MCF 10A (cell line): ENCODE measurements around the gene NSD1. TPM values are rescaled to one million over a fixed set of nuclear protein-coding genes. Genes with fewer than 3 reads are reported as not detected.

Experiments
- BruUV-seq: library from RNA; stranded (reverse); fragments of 400-500 nt; replicated peaks from 2 replicates; lab custom pipeline; 2021; lab: Mats Ljungman, UMichigan
- CTCF ChIA-PET: fragments of 300-600 bp; sonication (Branson Sonifier 250); formaldehyde crosslinking; extraction: SDS; loops from one replicate; lab custom pipeline; 2021; ENCODE audit warnings: antibody characterized with exemption, inconsistent platforms; lab: Yijun Ruan, JAX
- POLR2A ChIA-PET: fragments of 300-600, 350-650 bp; sonication (Branson Sonifier 250); formaldehyde crosslinking; extraction: SDS; loops from one replicate; lab custom pipeline; 2020; ENCODE audit warnings: antibody characterized with exemption, inconsistent platforms; lab: Yijun Ruan, JAX
- DNase-seq: peaks from one replicate; pipeline ENCODE4 v3.0.0-alpha.2; 2018; ENCODE audit not compliant: unreplicated experiment
- H3K27ac Mint-ChIP-seq: one replicate; pipeline ENCODE4 v1.8.0; 2022; ENCODE audit warnings: mild to moderate bottlenecking, low read depth, mixed read lengths; ENCODE audit not compliant: unreplicated experiment
- H3K27me3 Mint-ChIP-seq: one replicate; pipeline ENCODE4 v1.8.0; 2022; ENCODE audit warnings: mixed read lengths; ENCODE audit not compliant: insufficient read depth, unreplicated experiment
- H3K36me3 Mint-ChIP-seq: one replicate; pipeline ENCODE4 v1.8.0; 2022; ENCODE audit warnings: mild to moderate bottlenecking, moderate library complexity, mixed read lengths; ENCODE audit not compliant: insufficient read depth, unreplicated experiment
- H3K4me1 Mint-ChIP-seq: one replicate; pipeline ENCODE4 v1.8.0; 2022; ENCODE audit warnings: mixed read lengths; ENCODE audit not compliant: insufficient read depth, unreplicated experiment
- H3K4me3 Mint-ChIP-seq: one replicate; pipeline ENCODE4 v1.8.0; 2022; ENCODE audit warnings: mild to moderate bottlenecking, moderate library complexity, mixed read lengths; ENCODE audit not compliant: unreplicated experiment
- H3K9me3 Mint-ChIP-seq: one replicate; pipeline ENCODE4 v1.8.0; 2022; ENCODE audit warnings: mixed read lengths; ENCODE audit not compliant: unreplicated experiment
- CTCF ChIP-seq: fragments of 200-600 bp; IDR thresholded peaks from one replicate; pipeline ENCODE4 v1.8.0; 2022; ENCODE audit warnings: antibody characterized with exemption, mild to moderate bottlenecking; ENCODE audit not compliant: unreplicated experiment
- intact Hi-C: fragments of 100-400 bp; cut with micrococcal nuclease; formaldehyde crosslinking; loops from 2 replicates; pipeline ENCODE4 v1.14.1; 2022
- total RNA-seq: library from RNA; stranded (reverse); gene quantifications from 2 replicates; pipeline ENCODE4 v1.2.3, GENCODE V29; 2022

Gene NSD1
- total RNA-seq, 1 experiment from 2014 or later: 110 TPM

GRCh38 chr5:177316005-177316404 lies 182.4 kb downstream of the NSD1 start:
- H3K9me3 Mint-ChIP-seq: no peaks in the 10 kb centered on the region
- BruUV-seq: no TSS peak
- peaks cover 11% of the 10 kb centered on the region for H3K4me1 Mint-ChIP-seq
- POLR2A ChIA-PET: interaction anchor here (0.7 to 1.3 kb wide), 6 partner anchors 8 to 139 kb away, joined by 3 to 5 read pairs (median 3); partner anchors contain the start of genes PRELID1 and RAB24
- H3K27ac Mint-ChIP-seq: no peak overlapping the region
- TF ChIP-seq CTCF: no peak
- CTCF ChIA-PET: interaction anchor here (0.6 to 6.5 kb wide), 14 partner anchors 13 to 741 kb away, joined by 3 to 59 read pairs (median 8); partner anchors contain the start of genes F12 and LMAN2
- peaks cover 28% of the 10 kb centered on the region for H3K36me3 Mint-ChIP-seq
- no peak for DNase-seq
- H3K27me3 Mint-ChIP-seq: no peaks in the 10 kb centered on the region
- intact Hi-C loops: loop anchor here (5.0 kb wide), 1 partner anchor 186 kb away; no protein-coding TSS in a partner anchor
- no peak overlapping the region for H3K4me3 Mint-ChIP-seq

GRCh38 chr5:177317959-177318377 lies 184.4 kb downstream of the NSD1 start:
- no peaks in the 10 kb centered on the region for H3K27me3 Mint-ChIP-seq
- no TSS peak for BruUV-seq
- no peak overlapping the region for H3K4me3 Mint-ChIP-seq
- peak; percentile 92 for TF ChIP-seq CTCF
- ChIA-PET POLR2A (interaction anchor here (1.2 to 1.5 kb wide), 3 partner anchors 12 to 180 kb away, joined by 3 to 6 read pairs (median 3); partner anchors contain the start of gene PDLIM7), CTCF (interaction anchor here (0.6 to 6.5 kb wide), 37 partner anchors 8 to 289 kb away, joined by 3 to 59 read pairs (median 4); no protein-coding TSS in a partner anchor)
- DNase-seq: peak; percentile 85
- no peak overlapping the region for H3K27ac Mint-ChIP-seq
- intact Hi-C loops: loop anchor here (1.0 to 5.0 kb wide), 5 partner anchors 45 to 184 kb away; no protein-coding TSS in a partner anchor
- no peaks in the 10 kb centered on the region for H3K9me3 Mint-ChIP-seq
- H3K36me3 Mint-ChIP-seq: peaks cover 35% of the 10 kb centered on the region
- no peaks in the 10 kb centered on the region for H3K4me1 Mint-ChIP-seq

GRCh38 chr5:177319913-177320588 lies 186.5 kb downstream of the NSD1 start:
- ChIA-PET POLR2A (interaction anchor here (0.8 to 1.6 kb wide), 7 partner anchors 10 to 120 kb away, joined by 3 to 5 read pairs (median 3); partner anchors contain the start of gene LMAN2), CTCF (interaction anchor here (0.6 to 6.5 kb wide), 12 partner anchors 9 to 207 kb away, joined by 3 to 59 read pairs (median 8); no protein-coding TSS in a partner anchor)
- no peaks in the 10 kb centered on the region for H3K9me3 Mint-ChIP-seq
- BruUV-seq: no TSS peak
- no peak overlapping the region for H3K27ac Mint-ChIP-seq
- no peak overlapping the region for H3K4me3 Mint-ChIP-seq
- no peaks in the 10 kb centered on the region for H3K4me1 Mint-ChIP-seq
- no peak for DNase-seq
- no peaks in the 10 kb centered on the region for H3K27me3 Mint-ChIP-seq
- H3K36me3 Mint-ChIP-seq: peaks cover 35% of the 10 kb centered on the region
- intact Hi-C loops: loop anchor here (2.0 to 5.0 kb wide), 2 partner anchors 43 to 182 kb away; no protein-coding TSS in a partner anchor
- no peak for TF ChIP-seq CTCF

GRCh38 chr5:177320879-177321278 lies 187.3 kb downstream of the NSD1 start:
- ChIA-PET CTCF (interaction anchor here (0.6 to 3.7 kb wide), 6 partner anchors 11 to 208 kb away, joined by 3 to 34 read pairs (median 12); no protein-coding TSS in a partner anchor), POLR2A (interaction anchor here (1.3 kb wide), 1 partner anchor 49 kb away, joined by 4 read pairs; no protein-coding TSS in a partner anchor)
- Mint-ChIP-seq H3K36me3 (peaks cover 35% of the 10 kb centered on the region), H3K9me3 (no peaks in the 10 kb centered on the region), H3K4me3 (no peak overlapping the region), H3K27ac (no peak overlapping the region), H3K4me1 (peaks cover under 1% of the 10 kb centered on the region), H3K27me3 (no peaks in the 10 kb centered on the region)
- no peak for TF ChIP-seq CTCF
- BruUV-seq: no TSS peak
- no peak for DNase-seq
- intact Hi-C loops: no loop called here
